Left lung (tissue), 10 donors: ENCODE results near the gene CLK2. TPM values are rescaled to one million over a fixed set of nuclear protein-coding genes. Genes with fewer than 3 reads are reported as not detected.

Experiments
- ATAC-seq: fragments of 200-7000 bp; cut with Tn5 transposase; one replicate; pipeline ENCODE4 v1.9.1; 2020; ENCODE audit warnings: moderate library complexity
- DNase-seq, 4 donors: peaks; one replicate each; pipeline ENCODE4 v3.0.0-alpha.2; 2013 to 2020
- H3K27ac ChIP-seq, 2 donors: fragments of 200-600 bp; sonication (generic) in 1 of 2; one replicate each; pipeline versions ENCODE4 v1.5.0 to v1.8.0; 2020 to 2021
- H3K27me3 ChIP-seq, 2 donors: fragments of 200-600 bp; sonication (generic) in 1 of 2; one replicate each; pipeline versions ENCODE4 v1.5.0 to v1.8.0; 2020 to 2021
- H3K36me3 ChIP-seq, 2 donors: fragments of 200-600 bp; sonication (generic) in 1 of 2; one replicate each; pipeline versions ENCODE4 v1.5.0 to v1.8.0; 2020 to 2021
- H3K4me1 ChIP-seq, 2 donors: fragments of 200-600 bp; one replicate each; pipeline ENCODE4 v1.8.0; 2021
- H3K4me3 ChIP-seq, 2 donors: fragments of 200-600 bp; sonication (generic) in 1 of 2; one replicate each; pipeline versions ENCODE4 v1.5.0 to v1.8.0; 2020 to 2021; ENCODE audit warnings: mild to moderate bottlenecking in 1 of 2
- H3K9me3 ChIP-seq, 2 donors: fragments of 200-600 bp; sonication (generic) in 1 of 2; one replicate each; pipeline versions ENCODE4 v1.5.0 to v1.8.0; 2020 to 2021
- intact Hi-C, 2 donors: fragments of 100-400 bp; cut with DNase I; formaldehyde crosslinking; loops; one replicate each; pipeline versions ENCODE4 v1.11.2 to v1.14.2; 2022
- polyA plus RNA-seq, 6 donors: library from polyadenylated mRNA; unstranded; fragments of 120-200 nt; gene quantifications; one replicate each; pipeline ENCODE4 v1.2.1, GENCODE V29; 2013; ENCODE audit not compliant: insufficient read length in 6 of 6
- total RNA-seq, 2 donors: library from RNA; stranded (reverse); fragmentation: NEBNext Ultra II Directional; extraction: Animal tissue kit (Norgen Biotek cat#: 25700); gene quantifications; one replicate each; pipeline ENCODE4 v1.2.1, GENCODE V29; 2021
- TF ChIP-seq, protein P1 (sequence below), 2 donors: fragments of 200-600 bp; sonication (generic) in 1 of 2; IDR thresholded peaks; one replicate each; pipeline versions ENCODE4 v1.5.0 to v1.8.0; 2021; ENCODE audit warnings: antibody characterized with exemption in 2 of 2
- donor health status: DM: no; HTN: yes; CAD: no.
- donor health status: DM: no; HTN: no; CAD: no.

Gene CLK2
- total and polyA plus RNA-seq, 8 donors: 45.4 to 94.8 (median 76.6) TPM

DNA sequence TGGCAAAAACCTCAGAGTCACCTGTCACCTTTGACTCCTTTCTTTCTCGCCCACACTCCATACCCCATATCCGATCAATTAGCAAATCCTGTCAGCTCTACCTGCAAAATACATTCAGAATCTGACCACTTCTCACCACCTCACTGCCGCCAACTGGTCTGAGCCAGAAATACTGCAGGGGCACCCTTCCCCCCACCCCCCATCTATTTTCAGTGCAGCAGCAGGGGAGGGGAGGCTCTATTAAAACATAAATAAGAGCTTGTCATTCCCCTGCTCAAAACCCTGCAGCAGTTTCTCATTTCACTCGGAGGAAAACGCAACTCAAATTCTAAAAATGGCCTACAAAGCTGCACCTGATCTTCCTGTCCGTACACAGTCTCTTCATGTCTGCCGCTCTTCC lies 24.1 kb upstream of the CLK2 start:
- intact Hi-C loops: no loop called here
- DNase-seq (no peak), ATAC-seq (no peak)
- TF ChIP-seq, protein P1, sequence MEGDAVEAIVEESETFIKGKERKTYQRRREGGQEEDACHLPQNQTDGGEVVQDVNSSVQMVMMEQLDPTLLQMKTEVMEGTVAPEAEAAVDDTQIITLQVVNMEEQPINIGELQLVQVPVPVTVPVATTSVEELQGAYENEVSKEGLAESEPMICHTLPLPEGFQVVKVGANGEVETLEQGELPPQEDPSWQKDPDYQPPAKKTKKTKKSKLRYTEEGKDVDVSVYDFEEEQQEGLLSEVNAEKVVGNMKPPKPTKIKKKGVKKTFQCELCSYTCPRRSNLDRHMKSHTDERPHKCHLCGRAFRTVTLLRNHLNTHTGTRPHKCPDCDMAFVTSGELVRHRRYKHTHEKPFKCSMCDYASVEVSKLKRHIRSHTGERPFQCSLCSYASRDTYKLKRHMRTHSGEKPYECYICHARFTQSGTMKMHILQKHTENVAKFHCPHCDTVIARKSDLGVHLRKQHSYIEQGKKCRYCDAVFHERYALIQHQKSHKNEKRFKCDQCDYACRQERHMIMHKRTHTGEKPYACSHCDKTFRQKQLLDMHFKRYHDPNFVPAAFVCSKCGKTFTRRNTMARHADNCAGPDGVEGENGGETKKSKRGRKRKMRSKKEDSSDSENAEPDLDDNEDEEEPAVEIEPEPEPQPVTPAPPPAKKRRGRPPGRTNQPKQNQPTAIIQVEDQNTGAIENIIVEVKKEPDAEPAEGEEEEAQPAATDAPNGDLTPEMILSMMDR (IDR thresholded peaks at IDR 0.05): no peak
- Histone ChIP-seq H3K9me3 (no peaks in the 10 kb centered on the region), H3K27me3 (peaks cover 20 to 49% of the 10 kb centered on the region in 2 donors), H3K27ac (no peak overlapping the region), H3K4me1 (peaks cover 0 to 9% of the 10 kb centered on the region in 2 donors), H3K4me3 (no peak overlapping the region), H3K36me3 (no peaks in the 10 kb centered on the region)

DNA sequence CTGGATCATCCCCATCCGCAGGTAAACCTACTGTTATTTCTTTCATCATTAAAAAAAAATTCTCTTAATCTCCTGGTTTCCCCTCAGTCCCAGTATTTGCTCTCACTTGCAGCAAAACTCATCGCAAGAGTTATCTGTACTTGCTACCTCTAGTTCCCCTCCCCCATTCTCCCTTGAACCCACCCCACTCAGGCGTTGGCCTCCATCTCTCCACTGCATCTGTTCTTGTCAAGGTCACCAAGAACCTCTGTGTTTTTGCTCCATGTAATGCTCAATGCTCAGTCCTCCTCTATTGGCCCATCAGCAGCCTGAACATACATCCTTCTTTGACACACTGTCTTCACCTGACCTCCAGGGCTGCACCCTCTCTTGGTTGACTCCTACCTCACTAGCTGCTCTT lies 23.4 kb upstream of the CLK2 start:
- TF ChIP-seq, protein P1 (IDR thresholded peaks at IDR 0.05): no peak
- Histone ChIP-seq H3K4me1 (peaks cover 0 to 9% of the 10 kb centered on the region in 2 donors), H3K27me3 (peaks cover 20 to 49% of the 10 kb centered on the region in 2 donors), H3K4me3 (no peak overlapping the region), H3K36me3 (no peaks in the 10 kb centered on the region), H3K9me3 (no peaks in the 10 kb centered on the region), H3K27ac (no peak overlapping the region)
- intact Hi-C loops: no loop called here
- no peak for ATAC-seq
- DNase-seq: no peak

DNA sequence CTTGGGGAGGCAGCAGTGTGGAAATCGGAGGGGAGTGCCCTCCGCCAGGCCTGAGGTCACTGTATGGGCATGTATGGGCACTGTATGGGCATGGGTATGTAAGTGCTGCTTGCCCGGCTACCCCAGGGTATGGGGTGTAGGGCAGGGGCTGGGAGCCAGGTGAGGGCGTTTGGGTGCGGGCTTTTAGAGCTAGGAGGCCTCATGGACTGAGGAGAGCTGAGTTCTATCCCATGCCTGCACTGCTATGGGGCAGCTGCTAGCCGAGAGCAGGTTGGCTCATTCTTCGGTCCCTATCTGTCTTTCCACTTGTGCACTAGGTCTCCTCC lies 22.6 kb upstream of the CLK2 start:
- ATAC-seq (no peak), DNase-seq (no peak)
- TF ChIP-seq, protein P1 (IDR thresholded peaks at IDR 0.05): no peak
- H3K9me3 ChIP-seq: no peaks in the 10 kb centered on the region
- no peaks in the 10 kb centered on the region for H3K36me3 ChIP-seq
- intact Hi-C loops: no loop called here
- no peak overlapping the region for H3K4me3 ChIP-seq
- peaks cover 20 to 49% of the 10 kb centered on the region in 2 donors for H3K27me3 ChIP-seq
- no peak overlapping the region for H3K27ac ChIP-seq
- peaks cover 0 to 9% of the 10 kb centered on the region in 2 donors for H3K4me1 ChIP-seq

DNA sequence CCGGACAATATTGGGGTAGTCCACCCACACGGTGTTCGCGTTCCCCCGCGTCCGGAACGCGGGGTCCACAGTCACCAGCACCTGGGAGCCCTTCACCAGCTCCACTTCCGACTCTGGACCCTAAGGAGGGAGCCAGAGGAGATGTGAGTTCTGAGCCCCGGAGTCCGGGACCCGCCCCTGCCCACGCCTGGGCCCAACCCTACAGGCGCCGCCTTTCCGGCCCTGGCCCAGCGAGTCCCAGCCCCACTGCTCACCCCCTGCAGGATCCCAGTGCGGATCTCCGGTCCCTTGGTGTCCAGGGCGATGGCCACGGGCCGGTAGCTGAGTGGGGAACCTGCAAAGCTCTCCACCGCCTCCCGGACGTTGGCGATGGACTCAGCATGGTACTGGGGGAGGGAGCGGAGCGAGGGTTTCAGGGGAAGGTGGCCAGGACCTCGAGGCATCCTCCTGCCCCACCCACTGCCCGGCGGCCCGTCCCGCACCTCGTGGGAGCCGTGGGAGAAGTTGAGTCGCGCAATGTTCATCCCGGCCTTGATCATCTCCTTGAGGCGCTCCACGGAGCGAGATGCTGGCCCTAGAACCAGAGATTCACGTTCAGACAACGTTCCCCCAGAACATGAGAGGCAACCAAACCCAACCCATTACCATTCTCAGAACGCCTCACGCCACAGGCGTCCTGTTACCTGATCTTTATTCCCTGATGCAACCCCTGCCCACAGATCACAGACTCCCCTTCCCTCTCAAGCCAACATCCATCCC lies 22.1 kb upstream of the CLK2 start:
- DNase-seq (no peak), ATAC-seq (no peak)
- H3K27me3 ChIP-seq: peaks cover 20 to 49% of the 10 kb centered on the region in 2 donors
- peaks cover 0 to 9% of the 10 kb centered on the region in 2 donors for H3K4me1 ChIP-seq
- intact Hi-C loops: no loop called here
- H3K27ac ChIP-seq: no peak overlapping the region
- no peak overlapping the region for H3K4me3 ChIP-seq
- no peaks in the 10 kb centered on the region for H3K36me3 ChIP-seq
- H3K9me3 ChIP-seq: no peaks in the 10 kb centered on the region
- TF ChIP-seq, protein P1 (IDR thresholded peaks at IDR 0.05): no peak

DNA sequence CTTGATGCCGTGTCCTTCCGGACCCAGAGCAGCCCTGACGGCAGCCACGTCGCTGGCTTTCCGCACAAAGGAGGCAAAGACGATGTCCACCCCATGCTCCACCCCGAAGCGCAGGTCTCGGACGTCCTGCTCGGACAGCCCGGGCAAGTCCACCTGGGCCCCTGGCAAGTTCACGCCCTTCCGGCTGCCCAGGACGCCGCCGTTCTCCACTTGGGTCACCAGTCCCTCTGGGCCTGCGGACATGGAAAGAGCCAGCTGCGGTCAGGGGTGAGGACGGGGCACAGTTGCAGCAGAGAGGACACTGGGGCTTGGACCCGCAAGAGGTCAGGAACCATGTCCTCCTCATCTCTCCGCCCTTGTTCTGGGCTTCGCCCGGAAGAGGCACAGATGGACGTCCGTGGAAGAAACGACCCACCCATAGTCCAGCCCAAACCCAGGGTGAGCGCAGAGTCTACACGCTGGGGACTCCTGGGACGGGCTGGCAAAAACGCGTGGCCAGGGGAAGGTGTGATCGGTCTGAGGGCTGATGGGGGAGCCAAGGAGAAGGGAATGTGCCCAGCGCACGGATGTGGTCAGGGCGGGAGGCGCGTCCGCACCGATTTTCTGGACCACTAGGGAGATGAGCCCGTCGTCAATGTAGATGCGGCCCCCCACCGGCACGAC lies 21.3 kb upstream of the CLK2 start:
- TF ChIP-seq, protein P1 (IDR thresholded peaks at IDR 0.05): no peak
- Histone ChIP-seq H3K4me3 (no peak overlapping the region), H3K36me3 (no peaks in the 10 kb centered on the region), H3K27me3 (peaks cover 20 to 49% of the 10 kb centered on the region in 2 donors), H3K9me3 (no peaks in the 10 kb centered on the region), H3K27ac (no peak overlapping the region), H3K4me1 (peaks cover 0 to 9% of the 10 kb centered on the region in 2 donors)
- intact Hi-C loops: no loop called here
- DNase-seq: no peak
- no peak for ATAC-seq
